Measurements from ENCODE around the gene THSD7A.

Gene THSD7A

DNA sequence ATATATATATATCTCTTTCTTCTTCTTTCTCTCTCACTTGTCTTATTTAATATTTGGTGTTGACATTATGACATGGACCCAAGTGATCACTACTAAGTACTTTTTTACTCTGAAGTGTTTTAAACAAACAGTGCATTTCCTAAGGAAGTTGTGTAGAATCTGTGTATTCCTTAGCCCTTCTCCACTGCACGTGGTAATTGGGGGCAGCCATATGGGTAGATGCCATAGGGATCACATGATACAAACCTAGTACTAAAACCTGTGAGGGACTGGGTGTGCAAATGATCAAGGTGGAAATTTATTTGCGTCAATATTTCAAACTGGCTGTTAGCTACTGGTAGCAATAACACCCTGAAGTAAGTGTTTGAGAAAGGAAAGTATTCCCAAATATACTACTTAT, 25.0 kb downstream of the THSD7A start:
- DNase-seq = no peak

DNA sequence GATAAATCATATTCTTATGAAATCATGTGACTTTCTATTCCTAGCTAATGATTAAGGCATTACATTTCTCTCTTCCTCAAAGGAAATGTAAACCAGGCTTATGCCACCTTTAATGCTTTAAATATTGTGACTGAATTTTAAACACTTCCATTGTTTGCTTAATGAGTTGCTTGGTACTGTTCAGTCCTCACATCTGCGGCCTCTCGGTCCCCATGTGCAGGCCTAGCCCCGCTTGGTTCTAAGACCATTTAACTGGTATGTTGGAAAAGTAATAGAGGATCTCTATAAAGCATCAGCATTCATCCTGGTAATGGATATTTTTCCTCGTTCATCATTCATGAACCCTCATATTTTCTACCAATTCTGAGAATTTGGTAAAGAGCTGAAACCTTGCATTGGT, 27.4 kb downstream of the THSD7A start:
- no peak for DNase-seq

DNA sequence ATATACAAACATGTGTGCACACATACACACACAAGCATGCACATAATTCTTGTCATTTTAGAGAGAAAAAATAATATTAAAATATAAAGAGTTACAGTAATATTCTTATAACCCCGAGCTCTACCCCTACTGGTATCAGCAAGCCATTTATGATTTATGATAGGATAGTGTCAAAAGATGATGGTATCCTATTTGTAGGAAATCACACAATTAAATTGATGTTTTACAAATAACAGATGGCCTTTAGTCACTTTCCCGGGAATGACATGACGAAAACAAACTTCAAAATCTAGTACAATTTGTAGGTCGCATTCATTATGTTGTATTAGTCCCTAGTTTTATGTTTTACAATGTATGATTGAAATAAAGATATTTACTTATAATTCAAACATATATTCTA, 36.8 kb downstream of the THSD7A start:
- no peak for DNase-seq

DNA sequence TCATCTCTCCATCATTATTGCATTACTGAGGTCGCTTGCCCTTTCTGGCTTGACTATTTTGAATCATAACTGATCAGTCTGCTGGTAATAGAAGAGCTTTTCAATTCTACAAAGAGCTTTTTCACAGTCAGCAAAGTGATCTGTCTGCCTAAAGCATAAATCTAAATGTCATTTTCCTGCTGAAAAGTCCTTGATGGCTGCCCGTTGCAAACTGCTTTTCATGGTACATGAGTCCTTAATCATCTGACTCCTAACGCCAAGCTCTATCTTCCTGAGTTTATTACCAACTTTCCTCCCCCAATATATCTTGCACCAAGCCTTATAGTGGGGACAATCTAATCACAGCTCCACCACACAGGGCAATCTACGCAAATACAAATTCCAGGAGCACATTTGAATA, 39.8 kb downstream of the THSD7A start:
- DNase-seq = no peak

DNA sequence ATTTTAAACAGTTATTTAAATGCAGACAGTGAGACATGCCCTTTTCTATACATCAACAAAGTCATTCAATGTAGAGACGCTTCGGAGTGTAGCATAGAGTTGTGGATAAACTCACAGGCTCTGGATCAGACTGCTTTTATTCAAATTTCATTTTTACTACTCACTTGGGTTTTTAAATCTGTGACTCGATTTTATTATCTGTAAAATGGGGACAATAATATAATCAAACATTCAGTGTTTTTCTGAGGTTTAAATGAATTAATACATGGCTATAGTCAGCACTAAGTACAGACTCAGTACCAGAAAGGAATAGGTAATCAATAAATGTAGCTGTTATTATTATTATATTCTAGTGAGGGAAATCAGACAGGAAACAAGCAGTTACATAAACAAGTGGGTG, 43.4 kb downstream of the THSD7A start:
- DNase-seq = no peak

GRCh38 chr7:11787534-11787933, 44.5 kb downstream of the THSD7A start:
- DNase-seq = no peak

- DNase-seq = no peak
These were observed 45.8 kb downstream of the THSD7A start for GRCh38 chr7:11786186-11786585.

- DNase-seq = no peak
These were observed 47.0 kb downstream of the THSD7A start for GRCh38 chr7:11784769-11785536.

DNA sequence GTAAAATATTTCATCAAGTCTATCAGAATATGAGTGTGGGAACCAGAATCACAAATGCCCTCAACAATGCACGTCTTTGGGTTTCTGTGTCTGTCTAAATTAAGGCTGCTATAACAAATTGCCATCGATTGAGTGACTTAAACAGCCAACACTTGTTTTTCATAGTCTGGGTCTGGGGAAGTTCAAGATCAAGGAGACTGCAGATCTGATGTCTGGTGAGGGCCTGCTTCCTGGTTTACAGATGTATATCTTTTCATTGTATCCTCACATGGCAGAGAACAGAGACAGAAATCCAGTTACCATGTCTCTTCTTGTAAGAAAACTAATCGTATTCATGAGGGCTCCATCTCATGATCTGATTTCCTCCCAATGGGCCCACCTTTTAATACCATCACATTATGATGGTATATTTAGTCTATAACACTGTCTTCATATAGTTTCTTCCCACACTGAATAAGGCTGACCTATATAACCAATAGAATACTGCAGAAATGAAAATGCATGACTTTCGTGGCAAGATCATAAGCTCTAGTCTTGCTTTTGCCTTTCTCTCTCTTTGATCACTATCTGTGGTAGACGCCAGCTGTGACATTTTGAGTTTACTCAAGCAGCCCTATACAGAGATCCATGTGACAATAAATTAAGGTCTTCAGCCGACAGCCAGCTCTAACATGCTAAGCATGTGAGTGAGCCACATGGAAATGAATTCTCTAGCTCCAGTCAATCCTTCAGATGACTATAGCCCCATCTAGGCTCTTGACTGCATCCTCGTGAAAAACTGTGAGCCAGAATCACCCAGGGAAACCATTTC, 51.9 kb downstream of the THSD7A start:
- DNase-seq = no peak

DNA sequence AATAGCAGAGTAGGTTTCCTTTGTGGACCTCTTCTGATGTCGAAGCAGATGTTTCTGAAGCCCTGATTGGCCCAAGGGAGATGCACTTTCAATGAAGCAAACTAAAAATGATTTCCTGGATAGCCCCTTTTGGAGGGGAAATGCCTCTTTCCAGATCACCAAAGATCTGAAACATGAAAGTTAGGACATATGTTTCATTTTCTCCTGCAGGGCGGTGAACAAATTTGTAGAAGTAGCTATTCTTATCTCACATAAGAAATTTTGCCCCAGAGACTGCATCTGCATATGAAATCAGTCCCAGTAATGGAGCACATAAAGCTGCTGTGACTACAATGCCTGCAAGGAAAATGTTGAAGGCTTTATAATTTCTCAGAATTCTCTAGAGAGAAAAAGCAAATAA, 56.0 kb downstream of the THSD7A start:
- no peak for DNase-seq

GRCh38 chr7:11775401-11775800, 56.6 kb downstream of the THSD7A start:
- no peak for DNase-seq

- peak; percentile 83 for DNase-seq
These were observed 63.7 kb downstream of the THSD7A start for GRCh38 chr7:11768263-11768662.

- peak; percentile 86 for DNase-seq
These were observed 64.8 kb downstream of the THSD7A start for GRCh38 chr7:11767148-11767547.

- peak; percentile 99 for DNase-seq
These were observed 71.6 kb downstream of the THSD7A start for GRCh38 chr7:11760372-11760771.

DNA sequence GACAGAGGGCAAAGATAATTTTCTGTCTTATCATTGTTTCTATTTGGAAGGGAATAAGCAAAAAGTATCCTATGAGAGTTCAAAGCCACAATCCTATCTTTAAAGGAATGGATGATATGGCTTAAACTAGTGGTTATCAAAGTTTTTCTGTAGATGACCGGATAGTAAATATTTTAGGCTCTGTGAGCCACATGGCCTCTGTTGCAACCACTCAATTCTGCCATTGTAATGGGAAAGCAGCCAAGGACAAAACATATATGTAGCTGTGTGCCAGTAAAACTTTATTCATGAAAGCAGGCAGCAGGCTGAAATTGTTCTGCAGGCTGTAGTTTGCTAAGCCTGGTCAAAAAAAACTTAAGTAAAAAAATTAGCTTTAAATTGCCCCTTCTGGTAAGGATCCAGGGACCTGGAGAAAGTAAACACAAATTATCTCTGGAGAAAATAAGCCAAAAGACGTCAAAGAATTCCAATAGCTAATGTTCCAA, 73.3 kb downstream of the THSD7A start:
- DNase-seq = no peak

GRCh38 chr7:11757153-11757552, 74.8 kb downstream of the THSD7A start:
- DNase-seq = no peak

DNA sequence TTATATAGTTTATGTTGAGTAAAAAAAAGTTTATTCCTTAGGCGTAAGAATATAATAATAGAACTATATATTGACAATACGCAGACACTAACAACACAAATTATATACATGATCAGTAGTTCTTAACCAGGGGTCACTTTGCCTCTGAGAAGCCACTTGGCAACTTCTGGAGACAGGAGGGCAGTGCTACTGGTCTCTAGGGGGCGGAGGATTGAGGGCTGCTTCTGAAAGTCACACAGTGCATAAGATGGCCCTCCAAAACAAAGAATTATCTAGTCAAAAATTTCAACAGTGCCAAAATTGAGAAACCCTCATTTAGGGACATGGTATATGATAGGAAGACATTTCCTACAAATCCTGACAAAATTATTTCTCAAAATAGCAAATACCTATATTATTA, 77.1 kb downstream of the THSD7A start:
- no peak for DNase-seq

DNA sequence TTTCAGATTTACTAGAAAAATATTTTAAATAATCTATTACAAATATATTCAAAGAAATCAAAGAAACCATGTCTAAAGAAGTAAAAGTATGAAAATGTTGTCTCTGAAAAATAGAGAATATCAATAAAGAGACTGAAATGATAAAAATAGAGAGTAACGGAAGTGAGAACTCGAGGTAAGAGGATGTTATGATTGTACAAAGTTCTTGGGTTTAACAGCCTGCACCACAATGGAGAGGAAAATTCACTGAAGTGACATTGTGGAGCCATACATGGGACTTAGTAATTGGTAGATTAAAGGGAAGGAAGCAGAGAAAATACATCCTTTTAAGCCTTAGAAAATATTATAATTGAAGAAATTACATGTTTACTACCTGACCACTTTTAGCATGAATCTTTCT, 77.9 kb downstream of the THSD7A start:
- no peak for DNase-seq

- DNase-seq = no peak
These were observed 78.6 kb downstream of the THSD7A start for GRCh38 chr7:11753433-11753832.

DNA sequence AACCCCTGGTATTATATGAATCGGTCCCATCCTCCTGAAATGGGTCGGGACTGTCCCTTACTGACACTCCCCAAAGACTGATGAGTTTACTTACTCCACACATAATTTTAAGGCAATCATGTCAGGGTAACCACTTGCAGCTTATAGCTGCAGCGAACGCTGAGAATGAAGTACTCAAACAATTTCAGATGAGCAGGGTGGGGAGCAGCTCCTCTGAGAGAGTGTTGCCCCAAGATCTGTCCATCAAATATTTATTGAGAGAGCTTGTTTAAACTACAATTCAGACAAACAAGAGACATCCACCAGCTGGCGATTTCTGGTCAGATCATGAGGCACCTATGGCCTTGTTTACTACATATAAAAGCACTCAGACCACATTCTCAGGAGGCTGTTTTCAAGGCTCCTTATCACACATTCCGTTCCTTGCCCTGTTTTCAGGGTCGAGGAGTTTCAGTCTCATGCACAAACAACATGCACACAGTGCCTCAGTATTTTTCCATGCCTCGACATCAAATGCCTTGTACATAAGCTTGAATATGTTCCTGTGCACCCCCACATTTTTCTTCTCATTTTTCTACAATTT, 80.1 kb downstream of the THSD7A start:
- no peak for DNase-seq

DNA sequence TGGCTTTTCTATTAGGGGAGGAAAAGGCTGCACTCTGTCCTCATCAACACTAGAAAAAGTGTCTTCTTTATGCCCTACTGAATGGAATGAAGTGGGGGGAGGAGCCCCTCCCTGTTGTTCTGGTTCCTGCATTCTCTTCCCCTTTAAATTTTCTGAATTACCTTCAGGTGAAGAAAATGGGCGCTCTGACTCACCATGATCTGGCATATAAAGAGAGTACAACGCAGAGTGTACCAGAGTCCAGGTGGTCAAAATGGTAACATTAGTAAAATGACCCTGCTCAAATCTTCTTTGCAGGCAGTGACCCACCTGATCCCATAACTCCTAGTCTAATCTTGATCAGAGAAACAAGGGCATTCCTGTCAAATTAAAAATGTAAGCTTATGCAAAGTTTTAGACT, 80.7 kb downstream of the THSD7A start:
- no peak for DNase-seq

DNA sequence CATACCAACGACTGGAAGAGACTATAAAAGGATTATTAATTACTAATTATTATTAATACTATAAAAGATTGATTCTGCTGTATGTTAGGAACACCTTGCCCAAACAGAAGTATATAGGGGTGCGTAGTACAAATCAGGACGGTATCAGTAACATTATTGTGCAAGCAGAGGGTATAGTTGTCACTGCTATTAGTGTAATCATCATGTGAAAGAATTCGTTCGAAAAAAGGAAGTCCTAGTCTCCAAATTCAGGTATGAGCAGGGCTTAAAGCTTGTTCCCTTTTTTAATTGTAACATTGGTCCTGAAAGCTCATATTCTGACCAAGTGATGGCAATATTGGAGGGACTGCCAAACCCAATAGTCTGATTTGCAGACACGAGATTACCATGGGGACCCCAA, 81.8 kb downstream of the THSD7A start:
- DNase-seq = no peak

- DNase-seq = no peak
These were observed 82.4 kb downstream of the THSD7A start for GRCh38 chr7:11749629-11750028.

- DNase-seq = no peak
These were observed 83.1 kb downstream of the THSD7A start for GRCh38 chr7:11748884-11749283.

Data from GF-D8 (cell line).